Ascending aorta (tissue), 2 donors: ENCODE results near the gene DIPK2A. TPM values are rescaled to one million over a fixed set of nuclear protein-coding genes. Genes with fewer than 3 reads are reported as not detected.

Source experiments
- DNase-seq, 2 donors: peaks; one replicate each; pipeline ENCODE4 v3.0.0-alpha.2; 2019; ENCODE audit warnings: low spot score in 2 of 2
- H3K27ac ChIP-seq, 2 donors: fragments of 200-600 bp; sonication (generic); one replicate each; pipeline ENCODE4 v1.5.1; 2016 to 2017; ENCODE audit warnings: mild to moderate bottlenecking in 1 of 2
- H3K27me3 ChIP-seq: fragments of 200-600 bp; sonication (generic); one replicate; pipeline ENCODE4 v1.5.1; 2017
- H3K36me3 ChIP-seq, 2 donors: fragments of 200-600 bp; sonication (generic); one replicate each; pipeline ENCODE4 v1.5.1; 2016
- H3K4me1 ChIP-seq, 2 donors: fragments of 200-600 bp; sonication (generic); one replicate each; pipeline ENCODE4 v1.5.1; 2016 to 2017; ENCODE audit warnings: mild to moderate bottlenecking in 1 of 2
- H3K4me3 ChIP-seq, 2 donors: fragments of 200-600 bp; sonication (generic); one replicate each; pipeline ENCODE4 v1.5.1; 2016 to 2017; ENCODE audit warnings: mild to moderate bottlenecking in 1 of 2
- H3K9me3 ChIP-seq, 2 donors: fragments of 200-600 bp; sonication (generic); one replicate each; pipeline ENCODE4 v1.5.1; 2016
- intact Hi-C: fragments of 100-400 bp; cut with DNase I; formaldehyde crosslinking; loops from one replicate; pipeline ENCODE4 v1.15.1; 2023
- total RNA-seq: library from RNA; depleted of rRNA; stranded (reverse); fragments of >200 nt; gene quantifications from one replicate; pipeline ENCODE4 v1.1.0, GENCODE V29; 2016
- TF ChIP-seq, protein P1 (sequence below), 3 experiments: fragments of 200-600 bp in 2 of 3; fragments of 450-650 bp in 1 of 3; sonication (generic) in 2 of 3; IDR thresholded peaks; one replicate each; pipeline ENCODE4 v1.5.1; 2016 to 2019; ENCODE audit warnings: antibody characterized with exemption in 3 of 3, mild to moderate bottlenecking in 1 of 3, moderate library complexity in 1 of 3

DIPK2A gene, protein sequence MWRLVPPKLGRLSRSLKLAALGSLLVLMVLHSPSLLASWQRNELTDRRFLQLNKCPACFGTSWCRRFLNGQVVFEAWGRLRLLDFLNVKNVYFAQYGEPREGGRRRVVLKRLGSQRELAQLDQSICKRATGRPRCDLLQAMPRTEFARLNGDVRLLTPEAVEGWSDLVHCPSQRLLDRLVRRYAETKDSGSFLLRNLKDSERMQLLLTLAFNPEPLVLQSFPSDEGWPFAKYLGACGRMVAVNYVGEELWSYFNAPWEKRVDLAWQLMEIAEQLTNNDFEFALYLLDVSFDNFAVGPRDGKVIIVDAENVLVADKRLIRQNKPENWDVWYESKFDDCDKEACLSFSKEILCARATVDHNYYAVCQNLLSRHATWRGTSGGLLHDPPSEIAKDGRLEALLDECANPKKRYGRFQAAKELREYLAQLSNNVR
- total RNA-seq, result 318 TPM

DNA sequence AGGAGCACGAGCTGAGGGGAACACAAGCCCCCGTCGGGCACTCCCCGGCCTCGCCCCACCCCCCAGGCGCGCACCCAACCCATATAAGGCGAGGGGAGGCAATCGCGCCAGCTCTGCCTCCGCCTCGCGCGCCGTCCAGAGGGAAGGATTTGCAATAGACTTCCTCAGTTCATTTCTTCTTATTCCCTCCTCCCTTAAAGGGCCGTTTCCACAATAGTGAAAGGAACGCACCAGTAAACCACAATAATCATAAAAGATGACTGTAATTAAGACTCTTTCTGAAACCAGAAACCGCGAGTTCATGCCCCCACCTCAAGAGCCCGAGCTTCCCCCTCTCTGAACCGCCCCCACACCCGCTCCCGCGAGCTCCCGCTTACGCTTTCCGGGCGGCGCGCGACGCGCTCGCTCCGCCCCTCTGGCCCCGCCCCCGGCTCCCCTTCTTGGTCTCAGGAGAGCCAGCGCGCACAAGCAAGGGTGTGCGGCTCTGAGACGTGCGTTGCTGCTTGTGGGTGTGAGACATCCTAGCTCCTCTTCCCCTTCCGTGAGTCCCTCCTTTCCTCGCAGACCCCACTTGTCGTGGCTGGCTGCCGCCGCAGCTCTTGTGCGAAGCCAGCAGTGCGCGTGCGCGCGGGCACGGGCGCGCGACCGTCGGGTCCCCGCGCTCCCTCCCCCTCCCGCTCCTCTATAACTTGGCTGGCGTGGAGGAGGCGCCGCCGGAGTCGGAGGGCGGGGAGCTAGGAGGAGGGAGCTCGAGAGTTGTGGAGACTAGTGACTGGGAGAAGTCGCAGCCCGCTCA lies at the start of gene DIPK2A:
DIPK2A (plus strand) TSS at position 465 of the 796 bp plus-strand sequence. CDS start 510 bp downstream, outside the sequence.
- H3K4me3 ChIP-seq, result peak within 1 kb of the TSS; percentile 79 to 94
- H3K36me3 ChIP-seq, result no peaks in the 10 kb centered on the region
- TF ChIP-seq, protein P1, sequence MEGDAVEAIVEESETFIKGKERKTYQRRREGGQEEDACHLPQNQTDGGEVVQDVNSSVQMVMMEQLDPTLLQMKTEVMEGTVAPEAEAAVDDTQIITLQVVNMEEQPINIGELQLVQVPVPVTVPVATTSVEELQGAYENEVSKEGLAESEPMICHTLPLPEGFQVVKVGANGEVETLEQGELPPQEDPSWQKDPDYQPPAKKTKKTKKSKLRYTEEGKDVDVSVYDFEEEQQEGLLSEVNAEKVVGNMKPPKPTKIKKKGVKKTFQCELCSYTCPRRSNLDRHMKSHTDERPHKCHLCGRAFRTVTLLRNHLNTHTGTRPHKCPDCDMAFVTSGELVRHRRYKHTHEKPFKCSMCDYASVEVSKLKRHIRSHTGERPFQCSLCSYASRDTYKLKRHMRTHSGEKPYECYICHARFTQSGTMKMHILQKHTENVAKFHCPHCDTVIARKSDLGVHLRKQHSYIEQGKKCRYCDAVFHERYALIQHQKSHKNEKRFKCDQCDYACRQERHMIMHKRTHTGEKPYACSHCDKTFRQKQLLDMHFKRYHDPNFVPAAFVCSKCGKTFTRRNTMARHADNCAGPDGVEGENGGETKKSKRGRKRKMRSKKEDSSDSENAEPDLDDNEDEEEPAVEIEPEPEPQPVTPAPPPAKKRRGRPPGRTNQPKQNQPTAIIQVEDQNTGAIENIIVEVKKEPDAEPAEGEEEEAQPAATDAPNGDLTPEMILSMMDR (IDR thresholded peaks at IDR 0.05), result no peak
- H3K9me3 ChIP-seq, result no peaks in the 10 kb centered on the region
- no peaks in the 10 kb centered on the region for H3K27me3 ChIP-seq
- DNase-seq, result peak; percentile 82 to 97
- peaks cover 0 to 3% of the 10 kb centered on the region in 2 donors for H3K4me1 ChIP-seq
- peak within 1 kb of the TSS; percentile 97 to 98 for H3K27ac ChIP-seq
- intact Hi-C loops, result loop anchor here (2.0 to 10.0 kb wide), 5 partner anchors 61 to 1759 kb away; partner anchors contain the start of gene XRN1

DNA sequence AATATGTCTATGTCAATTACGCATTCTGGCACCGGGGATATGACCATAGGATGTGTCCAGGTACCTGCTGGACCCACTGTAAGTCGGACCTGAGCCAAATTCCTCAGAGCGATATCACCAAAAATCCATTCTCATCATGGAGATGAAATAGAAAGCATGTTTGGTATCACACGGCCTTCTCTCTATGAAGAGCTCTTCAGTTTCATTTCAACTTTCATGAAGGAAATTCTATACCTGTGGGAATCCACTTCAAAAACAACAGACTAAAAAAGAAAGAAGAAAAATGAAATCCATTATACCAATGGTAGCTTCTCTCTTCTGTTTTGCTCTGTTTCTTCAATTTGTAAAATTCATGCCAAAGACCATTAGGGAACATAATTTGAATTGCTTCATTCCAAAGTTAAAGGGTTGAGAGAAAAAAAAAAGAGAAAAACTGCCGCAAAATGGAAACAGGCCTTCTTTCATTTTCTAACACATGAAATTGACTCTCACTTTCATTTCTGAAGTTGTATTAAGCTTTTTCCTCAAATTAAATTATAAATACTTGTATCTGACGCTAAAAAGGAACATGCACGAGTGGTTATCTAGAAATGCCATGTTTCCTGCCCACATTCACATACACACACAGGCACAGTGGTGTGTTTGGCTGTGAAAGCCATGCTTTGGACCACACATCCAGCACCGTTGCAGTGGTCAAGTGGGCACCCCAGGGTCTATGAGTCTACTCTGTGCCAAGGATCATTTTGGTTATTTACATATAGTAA lies 46.9 kb upstream of the DIPK2A start:
- no peaks in the 10 kb centered on the region for H3K27me3 ChIP-seq
- TF ChIP-seq, protein P1 (IDR thresholded peaks at IDR 0.05), result no peak
- H3K27ac ChIP-seq, result no peak overlapping the region
- H3K9me3 ChIP-seq, result no peaks in the 10 kb centered on the region
- H3K4me1 ChIP-seq, result no peaks in the 10 kb centered on the region
- DNase-seq, result no peak
- H3K4me3 ChIP-seq, result no peak overlapping the region
- H3K36me3 ChIP-seq, result no peaks in the 10 kb centered on the region
- intact Hi-C loops, result no loop called here

DNA sequence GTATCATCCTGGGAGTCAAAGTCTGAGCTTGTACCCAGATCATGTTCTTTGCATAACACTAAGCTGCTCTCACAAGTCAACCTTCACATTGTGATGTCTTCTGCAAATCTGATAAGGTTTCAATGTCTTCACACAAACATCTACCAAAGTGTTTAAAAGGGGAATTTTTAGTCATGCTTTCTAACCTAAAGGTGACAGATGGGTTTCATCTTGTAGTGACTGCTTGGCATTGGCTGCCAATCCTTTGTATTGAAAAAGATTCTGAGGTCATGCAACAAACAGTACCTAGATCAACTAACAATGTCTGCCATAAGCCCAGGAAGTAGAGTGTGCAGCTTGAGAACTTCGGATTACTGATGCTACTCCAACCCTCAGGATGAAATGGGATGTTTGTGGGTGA lies 43.6 kb upstream of the DIPK2A start:
- Histone ChIP-seq H3K4me1 (no peaks in the 10 kb centered on the region), H3K4me3 (no peak overlapping the region), H3K9me3 (no peaks in the 10 kb centered on the region), H3K27me3 (no peaks in the 10 kb centered on the region), H3K36me3 (no peaks in the 10 kb centered on the region), H3K27ac (no peak overlapping the region)
- TF ChIP-seq, protein P1 (IDR thresholded peaks at IDR 0.05), result no peak
- intact Hi-C loops, result no loop called here
- no peak for DNase-seq

DNA sequence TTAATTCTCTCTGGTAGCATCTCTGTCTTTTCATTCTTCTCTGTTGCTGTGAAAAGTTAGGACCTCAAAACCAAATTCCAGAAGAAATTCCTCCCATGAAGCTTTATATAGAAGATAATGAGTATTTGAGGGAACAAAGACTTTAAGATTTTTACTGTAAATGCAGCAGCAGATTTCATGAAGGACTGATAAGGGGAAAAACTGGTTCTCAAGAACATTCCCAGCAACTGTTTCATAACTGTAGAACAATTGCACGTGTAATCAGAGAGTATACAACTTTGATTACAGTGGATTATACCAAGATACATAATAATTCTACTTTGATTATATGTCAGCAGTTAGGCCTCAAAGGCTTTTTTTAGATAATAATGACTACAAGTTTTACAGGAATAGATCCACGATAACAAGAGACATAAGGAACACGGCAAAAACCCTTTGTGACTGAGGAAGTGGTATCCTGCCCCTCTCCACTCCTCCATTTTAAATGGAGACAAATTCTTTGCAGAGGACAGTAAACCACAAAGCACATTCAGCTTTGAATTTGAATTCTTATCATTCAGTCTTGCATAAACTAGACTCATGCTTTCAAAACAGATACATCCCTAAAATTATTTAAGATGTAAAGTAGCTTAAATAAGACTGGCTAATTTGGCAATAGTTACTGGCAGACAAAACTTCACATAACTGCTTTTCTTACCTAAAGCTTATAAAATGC lies 42.9 kb upstream of the DIPK2A start:
- no peak overlapping the region for H3K4me3 ChIP-seq

More for the DNA sequence above, 42.9 kb upstream of the DIPK2A start:
- TF ChIP-seq, protein P1 (IDR thresholded peaks at IDR 0.05), result no peak
- H3K9me3 ChIP-seq, result no peaks in the 10 kb centered on the region
- intact Hi-C loops, result no loop called here
- no peaks in the 10 kb centered on the region for H3K4me1 ChIP-seq
- no peak for DNase-seq
- no peaks in the 10 kb centered on the region for H3K27me3 ChIP-seq
- H3K27ac ChIP-seq, result no peak overlapping the region
- no peaks in the 10 kb centered on the region for H3K36me3 ChIP-seq
